CD14-positive monocyte (primary cell): ENCODE results near the gene IL21. TPM values are rescaled to one million over a fixed set of nuclear protein-coding genes. Genes with fewer than 3 reads are reported as not detected.
A peak's percentile ranks its signal among the peaks of the same experiment; 100 is the strongest.

Experiments used
- DNase-seq, 3 donors: peaks; one replicate each; pipeline ENCODE4 v3.0.0-alpha.2; 2011 to 2022
- H2AFZ ChIP-seq: 2 replicates; pipeline ENCODE4 v1.6.0; 2012; ENCODE audit warnings: mild to moderate bottlenecking, low read depth, low read length, inconsistent platforms; ENCODE audit not compliant: insufficient read depth, poor library complexity, severe bottlenecking
- H3K27ac ChIP-seq, 2 donors: 1 replicate in 1 of 2; 2 replicates in 1 of 2; pipeline ENCODE4 v1.5.1; 2012 to 2013; ENCODE audit warnings: low read length in 2 of 2, control low read depth in 1 of 2, inconsistent platforms in 1 of 2, low read depth in 1 of 2, mild to moderate bottlenecking in 1 of 2
- H3K27me3 ChIP-seq, 2 donors: one replicate each; pipeline versions ENCODE4 v1.6.0 to v1.6.1; 2011 to 2013; ENCODE audit warnings: low read length in 2 of 2; ENCODE audit not compliant: control insufficient read depth in 2 of 2, insufficient read depth in 2 of 2
- H3K36me3 ChIP-seq, 2 donors: replicated peaks in 1 of 2; 1 replicate in 1 of 2; 2 replicates in 1 of 2; pipeline versions ENCODE4 v1.5.1 to v1.6.1; 2012 to 2013; ENCODE audit warnings: low read length in 2 of 2, control low read depth in 1 of 2, inconsistent platforms in 1 of 2, mild to moderate bottlenecking in 1 of 2; ENCODE audit not compliant: insufficient read depth in 2 of 2, control insufficient read depth in 1 of 2
- H3K4me1 ChIP-seq, 2 donors: 1 replicate in 1 of 2; 2 replicates in 1 of 2; pipeline versions ENCODE4 v1.5.1 to v1.6.1; 2012 to 2013; ENCODE audit warnings: low read length in 2 of 2, control low read depth in 1 of 2, inconsistent platforms in 1 of 2, mild to moderate bottlenecking in 1 of 2, moderate library complexity in 1 of 2; ENCODE audit not compliant: insufficient read depth in 2 of 2, control insufficient read depth in 1 of 2
- H3K4me2 ChIP-seq: replicated peaks from 2 replicates; pipeline ENCODE3; 2012; ENCODE audit warnings: low read length, moderate library complexity, mild to moderate bottlenecking; ENCODE audit not compliant: poor library complexity, severe bottlenecking; ENCODE audit errors: extremely low read depth
- H3K4me3 ChIP-seq, 3 experiments: fragments of 200-600 bp in 1 of 3; sonication (generic) in 1 of 3; replicated peaks in 1 of 3; 1 replicate in 2 of 3; 2 replicates in 1 of 3; pipeline ENCODE4 v1.5.1; 2011 to 2013; ENCODE audit warnings: low read length in 3 of 3, mild to moderate bottlenecking in 3 of 3, control low read depth in 2 of 3, low read depth in 2 of 3, inconsistent platforms in 1 of 3, moderate library complexity in 1 of 3
- H3K79me2 ChIP-seq: 2 replicates; pipeline ENCODE4 v1.6.0; 2012; ENCODE audit warnings: mild to moderate bottlenecking, control low read depth, inconsistent platforms, low read length, moderate library complexity; ENCODE audit not compliant: insufficient read depth
- H3K9ac ChIP-seq: 2 replicates; pipeline ENCODE4 v1.6.0; 2017; ENCODE audit warnings: low read length, mild to moderate bottlenecking; ENCODE audit not compliant: insufficient read depth, poor library complexity, severe bottlenecking
- H3K9me3 ChIP-seq, 2 donors: replicated peaks in 1 of 2; 1 replicate in 1 of 2; 2 replicates in 1 of 2; pipeline versions ENCODE4 v1.5.1 to v1.6.1; 2012 to 2013; ENCODE audit warnings: low read length in 2 of 2, control low read depth in 1 of 2; ENCODE audit not compliant: control insufficient read depth in 1 of 2, insufficient read depth in 1 of 2
- H4K20me1 ChIP-seq: 2 replicates; pipeline ENCODE4 v1.6.0; 2012; ENCODE audit warnings: mild to moderate bottlenecking, low read length, control low read depth, moderate library complexity; ENCODE audit not compliant: insufficient read depth
- H3K27ac Mint-ChIP-seq, 7 donors: one replicate each; pipeline ENCODE4 v1.8.0; 2020; ENCODE audit warnings: mild to moderate bottlenecking in 7 of 7, mixed read lengths in 7 of 7, moderate library complexity in 6 of 7, inconsistent platforms in 2 of 7
- H3K27me3 Mint-ChIP-seq, 3 donors: one replicate each; pipeline ENCODE4 v1.8.0; 2021 to 2022; ENCODE audit warnings: low read depth in 3 of 3, mild to moderate bottlenecking in 3 of 3, mixed read lengths in 3 of 3, moderate library complexity in 3 of 3, inconsistent platforms in 1 of 3
- H3K36me3 Mint-ChIP-seq, 2 donors: one replicate each; pipeline ENCODE4 v1.8.0; 2020; ENCODE audit warnings: mixed read lengths in 2 of 2, inconsistent platforms in 1 of 2, mild to moderate bottlenecking in 1 of 2
- H3K4me1 Mint-ChIP-seq: one replicate; pipeline ENCODE4 v1.8.0; 2020; ENCODE audit warnings: mild to moderate bottlenecking, mixed read lengths
- H3K4me3 Mint-ChIP-seq, 2 donors: one replicate each; pipeline ENCODE4 v1.8.0; 2020; ENCODE audit warnings: mild to moderate bottlenecking in 2 of 2, mixed read lengths in 2 of 2, moderate library complexity in 1 of 2
- H3K9me3 Mint-ChIP-seq, 7 donors: one replicate each; pipeline ENCODE4 v1.8.0; 2020 to 2022; ENCODE audit warnings: mixed read lengths in 7 of 7, mild to moderate bottlenecking in 6 of 7, moderate library complexity in 6 of 7, inconsistent platforms in 2 of 7
- WGBS: methylation state at CpG from one replicate; pipeline ENCODE4 v1.1.5; 2013; ENCODE audit warnings: missing lambda C conversion rate; ENCODE audit not compliant: insufficient coverage; 5-methylcytosine and 5-hydroxymethylcytosine counted together
- intact Hi-C, 2 donors: fragments of 100-400 bp; cut with micrococcal nuclease; formaldehyde crosslinking; loops; one replicate each; pipeline versions ENCODE4 v1.15.0 to v1.15.1; 2023
- polyA plus RNA-seq, 3 donors: library from polyadenylated mRNA; depleted of rRNA in 1 of 3; unstranded in 2 of 3; stranded (reverse) in 1 of 3; fragments of 300-500 nt in 2 of 3; fragments of >200 nt in 1 of 3; fragmentation: Illumina TruSeq in 2 of 3; gene quantifications; 1 replicate in 2 of 3; 2 replicates in 1 of 3; pipeline ENCODE4 v1.2.3, GENCODE V29; 2012 to 2021
- TF ChIP-seq, protein P1 (sequence below): fragments of 200-600 bp; IDR thresholded peaks from one replicate; pipeline ENCODE4 v1.8.0; 2022; ENCODE audit warnings: antibody characterized with exemption, mild to moderate bottlenecking

The IL21 gene
- polyA plus RNA-seq, 3 donors: not detected

DNA sequence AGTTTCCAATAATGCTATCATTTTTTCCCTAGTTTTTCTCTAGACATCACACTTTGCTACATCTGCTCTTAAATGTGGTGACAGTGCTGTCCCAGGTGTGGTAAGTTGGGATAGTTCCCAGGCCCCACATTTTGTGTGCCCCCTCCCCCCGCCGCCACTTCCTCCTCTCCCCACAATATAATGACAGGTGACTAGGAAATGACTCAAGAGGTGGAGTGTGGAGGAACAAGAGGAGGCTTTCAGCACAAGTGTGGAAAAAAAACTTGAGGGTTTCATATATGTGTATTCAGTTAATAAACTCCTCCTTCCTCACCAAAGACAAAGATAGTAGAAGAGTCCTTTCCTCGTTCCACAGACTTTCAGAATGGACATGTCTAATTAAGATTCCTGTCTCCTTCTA lies 18.3 kb upstream of the IL21 start:
- no peak for DNase-seq
- no peak overlapping the region for H3K27ac ChIP-seq
- WGBS: no CpG with 5 or more reads among the region's 3 CpGs
- no peak overlapping the region for H3K4me2 ChIP-seq
- peaks cover 2% of the 10 kb centered on the region for H3K4me1 Mint-ChIP-seq
- no peak overlapping the region for H3K9ac ChIP-seq
- peaks cover 0 to 2% of the 10 kb centered on the region in 2 donors for H3K27me3 ChIP-seq
- TF ChIP-seq, protein P1, sequence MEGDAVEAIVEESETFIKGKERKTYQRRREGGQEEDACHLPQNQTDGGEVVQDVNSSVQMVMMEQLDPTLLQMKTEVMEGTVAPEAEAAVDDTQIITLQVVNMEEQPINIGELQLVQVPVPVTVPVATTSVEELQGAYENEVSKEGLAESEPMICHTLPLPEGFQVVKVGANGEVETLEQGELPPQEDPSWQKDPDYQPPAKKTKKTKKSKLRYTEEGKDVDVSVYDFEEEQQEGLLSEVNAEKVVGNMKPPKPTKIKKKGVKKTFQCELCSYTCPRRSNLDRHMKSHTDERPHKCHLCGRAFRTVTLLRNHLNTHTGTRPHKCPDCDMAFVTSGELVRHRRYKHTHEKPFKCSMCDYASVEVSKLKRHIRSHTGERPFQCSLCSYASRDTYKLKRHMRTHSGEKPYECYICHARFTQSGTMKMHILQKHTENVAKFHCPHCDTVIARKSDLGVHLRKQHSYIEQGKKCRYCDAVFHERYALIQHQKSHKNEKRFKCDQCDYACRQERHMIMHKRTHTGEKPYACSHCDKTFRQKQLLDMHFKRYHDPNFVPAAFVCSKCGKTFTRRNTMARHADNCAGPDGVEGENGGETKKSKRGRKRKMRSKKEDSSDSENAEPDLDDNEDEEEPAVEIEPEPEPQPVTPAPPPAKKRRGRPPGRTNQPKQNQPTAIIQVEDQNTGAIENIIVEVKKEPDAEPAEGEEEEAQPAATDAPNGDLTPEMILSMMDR: no peak
- peaks cover 0 to 6% (median 0%) of the 10 kb centered on the region in 7 donors for H3K9me3 Mint-ChIP-seq
- no peak overlapping the region for H2AFZ ChIP-seq
- H3K36me3 ChIP-seq: no peaks in the 10 kb centered on the region
- H3K4me3 Mint-ChIP-seq: no peak overlapping the region
- no peak overlapping the region for H3K4me3 ChIP-seq
- H3K79me2 ChIP-seq: no peaks in the 10 kb centered on the region
- no peaks in the 10 kb centered on the region for H3K4me1 ChIP-seq
- intact Hi-C loops: no loop called here
- no peaks in the 10 kb centered on the region for H3K36me3 Mint-ChIP-seq
- H3K9me3 ChIP-seq: no peaks in the 10 kb centered on the region
- no peaks in the 10 kb centered on the region for H4K20me1 ChIP-seq
- peaks cover under 1 to 3% (median 2%) of the 10 kb centered on the region in 3 donors for H3K27me3 Mint-ChIP-seq
- H3K27ac Mint-ChIP-seq: no peak overlapping the region

DNA sequence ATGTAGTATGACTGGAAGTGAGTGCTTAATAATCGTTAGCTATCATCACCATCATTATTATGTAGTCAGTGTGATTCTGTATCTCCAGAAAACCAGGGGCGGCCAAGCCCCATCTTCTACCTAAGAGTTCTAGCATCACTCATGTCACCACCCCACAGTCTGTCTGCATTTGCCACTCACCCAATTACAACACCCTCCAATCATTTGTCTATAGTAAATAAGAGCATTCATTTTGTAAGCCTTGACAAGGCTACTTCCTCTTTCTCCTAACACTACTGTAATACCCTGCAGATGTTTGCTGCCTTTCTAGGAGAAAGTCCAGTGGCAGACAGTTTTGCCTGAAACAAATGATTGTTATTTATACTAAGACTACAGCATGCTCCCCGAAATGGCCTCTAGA lies 15.8 kb upstream of the IL21 start:
- no peaks in the 10 kb centered on the region for H3K79me2 ChIP-seq
- no peaks in the 10 kb centered on the region for H3K36me3 Mint-ChIP-seq
- H3K4me1 ChIP-seq: no peaks in the 10 kb centered on the region
- no peak overlapping the region for H3K27ac Mint-ChIP-seq
- no peak for DNase-seq
- H4K20me1 ChIP-seq: no peaks in the 10 kb centered on the region
- intact Hi-C loops: no loop called here
- H3K27me3 ChIP-seq: peaks cover 0 to 2% of the 10 kb centered on the region in 2 donors
- no peak overlapping the region for H3K9ac ChIP-seq
- WGBS: no CpG with 5 or more reads among the region's 3 CpGs
- H3K27me3 Mint-ChIP-seq: peaks cover 0 to 4% (median 2%) of the 10 kb centered on the region in 3 donors
- H3K36me3 ChIP-seq: no peaks in the 10 kb centered on the region
- H3K4me1 Mint-ChIP-seq: peaks cover 2% of the 10 kb centered on the region
- peaks cover 0 to 6% (median 0%) of the 10 kb centered on the region in 7 donors for H3K9me3 Mint-ChIP-seq
- no peak overlapping the region for H3K4me2 ChIP-seq
- no peak overlapping the region for H3K4me3 ChIP-seq
- TF ChIP-seq, protein P1: no peak
- peak overlapping the region; percentile 14 for H2AFZ ChIP-seq
- no peak overlapping the region for H3K4me3 Mint-ChIP-seq
- no peaks in the 10 kb centered on the region for H3K9me3 ChIP-seq
- no peak overlapping the region for H3K27ac ChIP-seq
